ENCODE data around the gene CCDC91.

The CCDC91 gene, protein sequence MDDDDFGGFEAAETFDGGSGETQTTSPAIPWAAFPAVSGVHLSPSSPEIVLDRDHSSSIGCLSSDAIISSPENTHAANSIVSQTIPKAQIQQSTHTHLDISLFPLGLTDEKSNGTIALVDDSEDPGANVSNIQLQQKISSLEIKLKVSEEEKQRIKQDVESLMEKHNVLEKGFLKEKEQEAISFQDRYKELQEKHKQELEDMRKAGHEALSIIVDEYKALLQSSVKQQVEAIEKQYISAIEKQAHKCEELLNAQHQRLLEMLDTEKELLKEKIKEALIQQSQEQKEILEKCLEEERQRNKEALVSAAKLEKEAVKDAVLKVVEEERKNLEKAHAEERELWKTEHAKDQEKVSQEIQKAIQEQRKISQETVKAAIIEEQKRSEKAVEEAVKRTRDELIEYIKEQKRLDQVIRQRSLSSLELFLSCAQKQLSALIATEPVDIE

DNA sequence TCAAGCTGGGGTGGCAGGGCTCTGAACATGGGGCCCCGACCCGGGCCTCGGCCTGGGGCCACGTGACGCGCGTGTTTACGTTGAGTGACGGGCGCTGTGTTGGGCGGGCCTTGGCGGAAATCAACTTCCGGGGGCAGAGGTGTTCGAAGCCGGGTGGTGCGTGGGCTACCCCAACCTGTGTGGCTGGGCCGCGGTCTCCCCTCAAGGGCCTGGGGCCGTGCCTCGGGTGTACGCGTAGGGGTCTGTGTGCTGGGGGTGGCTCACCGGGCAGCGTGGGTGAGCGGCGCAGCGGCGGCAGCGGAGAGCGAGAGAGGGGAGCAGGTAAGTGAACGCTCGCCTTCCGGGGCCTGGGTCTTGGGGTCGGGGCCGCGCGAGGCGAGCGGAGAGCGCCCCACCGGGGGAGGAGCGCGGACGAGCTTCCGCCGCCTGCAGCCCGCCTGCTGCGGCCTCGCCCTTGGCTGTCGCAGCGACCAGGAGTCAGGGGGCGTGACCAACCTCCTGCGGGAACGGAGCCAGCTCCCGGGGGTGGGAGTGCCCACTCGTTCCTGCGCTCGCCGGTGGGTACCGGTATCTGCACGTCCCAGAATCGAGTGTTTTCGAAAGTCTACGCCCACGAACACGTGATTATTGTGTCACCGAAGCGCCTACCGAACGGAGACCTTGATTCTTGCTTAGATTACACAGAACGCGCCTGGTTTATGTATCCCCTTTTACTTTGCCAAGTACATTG lies at the start of gene CCDC91:
Gene CCDC91, plus strand, starts transcription at position 136 of the 730 bp plus-strand sequence. CDS start 66,760 bp downstream, outside the sequence.
- peaks cover 34% of the 10 kb centered on the region for H3K79me2 ChIP-seq (ENCODE audit: insufficient read depth, low read length)
- H3K27ac ChIP-seq (ENCODE audit: low read depth, low read length): peak within 1 kb of the TSS; percentile 44
- peak within 1 kb of the TSS; percentile 88 for H2AFZ ChIP-seq (ENCODE audit: low read depth, low read length, severe bottlenecking)
- H3K36me3 ChIP-seq (ENCODE audit: low read length): no peaks in the 10 kb centered on the region
- no peaks in the 10 kb centered on the region for H3K9me3 ChIP-seq (ENCODE audit: insufficient read depth, low read length)
- H3K9ac ChIP-seq (ENCODE audit: low read length): peak within 1 kb of the TSS; percentile 70
- no peaks in the 10 kb centered on the region for H3K27me3 ChIP-seq (ENCODE audit: low read length)
- H3K9me2 ChIP-seq (replicated peaks; ENCODE audit: insufficient read depth, low read length): no peaks in the 10 kb centered on the region
- peak within 1 kb of the TSS; percentile 72 for H3K4me3 ChIP-seq (ENCODE audit: insufficient read depth, low read length, poor library complexity, severe bottlenecking)
- no peaks in the 10 kb centered on the region for H4K20me1 ChIP-seq (ENCODE audit: low read depth, low read length)
- H3F3A ChIP-seq (ENCODE audit: insufficient read depth): no peaks in the 10 kb centered on the region; the same call in 1 of the 2 replicates
- TF ChIP-seq CTCF (IDR thresholded peaks at IDR 0.05; ENCODE audit: insufficient read depth, low read length, poor library complexity, severe bottlenecking): no peak
- TF ChIP-seq EZH2phosphoT487 (conservative IDR thresholded peaks at IDR 0.05; ENCODE audit: low read length): no peak
- H3K4me2 ChIP-seq (ENCODE audit: low read depth, low read length, poor library complexity, severe bottlenecking): peak within 1 kb of the TSS; percentile 64

- Histone ChIP-seq H3K27me3 (ENCODE audit: low read length) (no peaks in the 10 kb centered on the region), H3K79me2 (ENCODE audit: insufficient read depth, low read length) (no peaks in the 10 kb centered on the region), H4K20me1 (ENCODE audit: low read depth, low read length) (no peaks in the 10 kb centered on the region), H3K27ac (ENCODE audit: low read depth, low read length) (no peak overlapping the region), H3F3A (ENCODE audit: insufficient read depth) (no peaks in the 10 kb centered on the region), H3K4me2 (ENCODE audit: low read depth, low read length, poor library complexity, severe bottlenecking) (no peak overlapping the region), H3K36me3 (ENCODE audit: low read length) (no peaks in the 10 kb centered on the region), H2AFZ (ENCODE audit: low read depth, low read length, severe bottlenecking) (no peak overlapping the region), H3K9ac (ENCODE audit: low read length) (no peak overlapping the region), H3K9me3 (ENCODE audit: insufficient read depth, low read length) (no peaks in the 10 kb centered on the region), H3K9me2 (replicated peaks; ENCODE audit: insufficient read depth, low read length) (no peaks in the 10 kb centered on the region), H3K4me3 (ENCODE audit: insufficient read depth, low read length, poor library complexity, severe bottlenecking) (no peak overlapping the region)
- TF ChIP-seq EZH2phosphoT487 (conservative IDR thresholded peaks at IDR 0.05; ENCODE audit: low read length) (no peak), CTCF (IDR thresholded peaks at IDR 0.05; ENCODE audit: insufficient read depth, low read length, poor library complexity, severe bottlenecking) (no peak)
Observed at GRCh38 chr12:28144059-28144458, 46.2 kb upstream of the CCDC91 start.

GRCh38 chr12:28144532-28144931 lies 45.7 kb upstream of the CCDC91 start:
- no peaks in the 10 kb centered on the region for H3F3A ChIP-seq (ENCODE audit: insufficient read depth)
- H3K27ac ChIP-seq (ENCODE audit: low read depth, low read length): no peak overlapping the region
- no peak overlapping the region for H3K9ac ChIP-seq (ENCODE audit: low read length)
- no peak overlapping the region for H2AFZ ChIP-seq (ENCODE audit: low read depth, low read length, severe bottlenecking)
- H4K20me1 ChIP-seq (ENCODE audit: low read depth, low read length): no peaks in the 10 kb centered on the region
- TF ChIP-seq EZH2phosphoT487 (conservative IDR thresholded peaks at IDR 0.05; ENCODE audit: low read length) (no peak), CTCF (IDR thresholded peaks at IDR 0.05; ENCODE audit: insufficient read depth, low read length, poor library complexity, severe bottlenecking) (no peak)
- H3K9me3 ChIP-seq (ENCODE audit: insufficient read depth, low read length): no peaks in the 10 kb centered on the region
- H3K27me3 ChIP-seq (ENCODE audit: low read length): no peaks in the 10 kb centered on the region
- no peaks in the 10 kb centered on the region for H3K36me3 ChIP-seq (ENCODE audit: low read length)
- H3K4me3 ChIP-seq (ENCODE audit: insufficient read depth, low read length, poor library complexity, severe bottlenecking): no peak overlapping the region
- no peak overlapping the region for H3K4me2 ChIP-seq (ENCODE audit: low read depth, low read length, poor library complexity, severe bottlenecking)
- H3K9me2 ChIP-seq (replicated peaks; ENCODE audit: insufficient read depth, low read length): no peaks in the 10 kb centered on the region
- H3K79me2 ChIP-seq (ENCODE audit: insufficient read depth, low read length): no peaks in the 10 kb centered on the region

All from SU-DHL-6 (cell line).